ENCODE data around the gene FAM120B. TPM values are rescaled to one million over a fixed set of nuclear protein-coding genes. Genes with fewer than 3 reads are reported as not detected.

The FAM120B gene
- total and polyA plus RNA-seq, 2 donors (not counting 1 experiment from before 2014, with no cell fraction given): 14.4 to 19.3 TPM

DNA sequence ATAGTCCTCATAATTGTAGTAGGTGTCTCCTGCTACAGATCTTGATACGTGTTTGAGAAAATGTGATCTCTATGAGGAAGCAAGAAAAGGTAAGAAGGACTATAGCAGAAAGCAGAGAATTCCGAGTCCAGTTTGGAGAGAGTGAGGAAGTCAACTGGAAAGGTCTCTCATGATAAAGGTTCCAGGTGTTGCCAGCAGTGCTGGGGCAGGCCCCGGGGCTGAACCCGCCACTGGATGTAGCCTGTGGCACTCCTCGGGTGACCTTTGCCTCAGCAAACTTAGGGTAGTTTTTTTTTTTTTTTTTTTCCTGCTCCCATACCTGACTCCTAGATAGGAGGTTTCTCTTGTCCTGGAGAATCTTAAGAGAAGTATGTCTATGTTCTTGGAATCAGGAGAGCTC, 62.8 kb downstream of the FAM120B start:
- H3K27ac ChIP-seq (ENCODE audit: insufficient read depth, low read length): no peak overlapping the region

DNA sequence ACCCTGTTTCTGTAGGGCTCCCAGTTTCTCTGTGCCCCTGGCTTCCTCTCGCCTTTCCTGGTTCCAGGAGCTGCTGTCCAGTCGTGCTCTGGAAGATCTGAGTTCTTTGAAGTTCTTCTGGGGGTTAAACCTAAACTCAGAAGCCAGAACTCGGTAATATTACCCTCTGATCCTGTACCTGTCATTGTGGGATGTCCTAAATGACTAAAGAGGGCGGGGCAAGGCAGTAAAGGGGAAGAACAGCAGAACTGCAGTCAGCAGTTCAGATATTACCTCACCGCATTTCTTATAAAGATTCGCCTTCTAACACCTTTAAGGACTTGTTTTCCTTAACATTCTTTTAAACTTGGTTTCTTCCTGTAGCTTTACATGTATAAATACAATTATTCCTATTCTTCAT, 63.9 kb downstream of the FAM120B start:
- TF ChIP-seq EZH2 (IDR thresholded peaks at IDR 0.05; ENCODE audit: low read length, missing control alignments): no peak
- TF ChIP-seq, protein P1, sequence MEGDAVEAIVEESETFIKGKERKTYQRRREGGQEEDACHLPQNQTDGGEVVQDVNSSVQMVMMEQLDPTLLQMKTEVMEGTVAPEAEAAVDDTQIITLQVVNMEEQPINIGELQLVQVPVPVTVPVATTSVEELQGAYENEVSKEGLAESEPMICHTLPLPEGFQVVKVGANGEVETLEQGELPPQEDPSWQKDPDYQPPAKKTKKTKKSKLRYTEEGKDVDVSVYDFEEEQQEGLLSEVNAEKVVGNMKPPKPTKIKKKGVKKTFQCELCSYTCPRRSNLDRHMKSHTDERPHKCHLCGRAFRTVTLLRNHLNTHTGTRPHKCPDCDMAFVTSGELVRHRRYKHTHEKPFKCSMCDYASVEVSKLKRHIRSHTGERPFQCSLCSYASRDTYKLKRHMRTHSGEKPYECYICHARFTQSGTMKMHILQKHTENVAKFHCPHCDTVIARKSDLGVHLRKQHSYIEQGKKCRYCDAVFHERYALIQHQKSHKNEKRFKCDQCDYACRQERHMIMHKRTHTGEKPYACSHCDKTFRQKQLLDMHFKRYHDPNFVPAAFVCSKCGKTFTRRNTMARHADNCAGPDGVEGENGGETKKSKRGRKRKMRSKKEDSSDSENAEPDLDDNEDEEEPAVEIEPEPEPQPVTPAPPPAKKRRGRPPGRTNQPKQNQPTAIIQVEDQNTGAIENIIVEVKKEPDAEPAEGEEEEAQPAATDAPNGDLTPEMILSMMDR (conservative IDR thresholded peaks at IDR 0.05 in 1 of 2, IDR thresholded peaks at IDR 0.05 in 1 of 2; ENCODE audit: low read depth in 1 of 2, low read length in 2 of 2): no peak
- H3K9me3 ChIP-seq (ENCODE audit: control insufficient read depth, insufficient read depth, low read depth, low read length): no peaks in the 10 kb centered on the region
- H3K4me3 ChIP-seq (replicated peaks in 1 of 4; ENCODE audit: control extremely low read depth in 1 of 4, insufficient read depth in 1 of 4, low read depth in 3 of 4, low read length in 4 of 4): no peak overlapping the region
- DNase-seq (ENCODE audit: low read depth in 2 of 2): no peak
- H3K79me2 ChIP-seq (ENCODE audit: control insufficient read depth, insufficient read depth, low read length): no peaks in the 10 kb centered on the region
- peaks cover 2% of the 10 kb centered on the region for H3K36me3 ChIP-seq (ENCODE audit: control insufficient read depth, insufficient read depth, low read length)
- no peaks in the 10 kb centered on the region for H3K27me3 ChIP-seq (ENCODE audit: control insufficient read depth, insufficient read depth, low read length)
- H3K9ac ChIP-seq (ENCODE audit: insufficient read depth, low read length): no peak overlapping the region
- H4K20me1 ChIP-seq (ENCODE audit: control insufficient read depth, extremely low read depth, insufficient read depth, low read length): no peaks in the 10 kb centered on the region
- H3K27ac ChIP-seq (ENCODE audit: insufficient read depth, low read length): no peak overlapping the region
- H3K4me2 ChIP-seq (ENCODE audit: extremely low read depth, insufficient read depth, low read length): no peak overlapping the region
- H3K4me1 ChIP-seq (ENCODE audit: control insufficient read depth, extremely low read depth, insufficient read depth, low read length): no peaks in the 10 kb centered on the region
- H2AFZ ChIP-seq (ENCODE audit: low read length): no peak overlapping the region

More for the DNA sequence above, 62.8 kb downstream of the FAM120B start:
- Histone ChIP-seq H3K9me3 (ENCODE audit: control insufficient read depth, insufficient read depth, low read depth, low read length) (no peaks in the 10 kb centered on the region), H3K79me2 (ENCODE audit: control insufficient read depth, insufficient read depth, low read length) (no peaks in the 10 kb centered on the region), H2AFZ (ENCODE audit: low read length) (no peak overlapping the region), H4K20me1 (ENCODE audit: control insufficient read depth, extremely low read depth, insufficient read depth, low read length) (no peaks in the 10 kb centered on the region), H3K4me3 (replicated peaks in 1 of 4; ENCODE audit: control extremely low read depth in 1 of 4, insufficient read depth in 1 of 4, low read depth in 3 of 4, low read length in 4 of 4) (no peak overlapping the region), H3K27me3 (ENCODE audit: control insufficient read depth, insufficient read depth, low read length) (no peaks in the 10 kb centered on the region), H3K4me1 (ENCODE audit: control insufficient read depth, extremely low read depth, insufficient read depth, low read length) (no peaks in the 10 kb centered on the region), H3K9ac (ENCODE audit: insufficient read depth, low read length) (no peak overlapping the region), H3K4me2 (ENCODE audit: extremely low read depth, insufficient read depth, low read length) (no peak overlapping the region), H3K36me3 (ENCODE audit: control insufficient read depth, insufficient read depth, low read length) (peaks cover 2% of the 10 kb centered on the region)
- TF ChIP-seq, protein P1 (conservative IDR thresholded peaks at IDR 0.05 in 1 of 2, IDR thresholded peaks at IDR 0.05 in 1 of 2; ENCODE audit: low read depth in 1 of 2, low read length in 2 of 2): no peak
- TF ChIP-seq EZH2 (IDR thresholded peaks at IDR 0.05; ENCODE audit: low read length, missing control alignments): no peak
- DNase-seq (ENCODE audit: low read depth in 2 of 2): no peak

DNA sequence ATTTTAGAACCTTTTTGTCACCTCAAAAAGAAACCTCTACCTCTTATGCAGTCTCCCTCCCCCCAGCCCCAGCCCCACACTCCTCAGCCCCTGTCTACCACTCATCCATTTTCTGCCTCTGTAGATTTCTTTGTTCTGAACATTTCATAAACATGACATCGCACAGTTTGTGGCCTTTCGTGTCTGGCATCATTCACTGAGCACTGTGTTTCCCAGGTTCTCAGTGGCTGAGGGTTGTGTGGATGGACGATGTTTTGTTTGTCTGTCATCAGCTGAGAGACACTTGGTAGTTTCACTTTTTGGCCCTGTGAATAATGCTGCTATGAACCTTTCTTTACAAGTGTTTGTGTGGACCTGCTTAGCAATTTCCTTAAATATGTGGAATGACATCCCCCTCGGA, 64.5 kb downstream of the FAM120B start:
- TF ChIP-seq, protein P1 (conservative IDR thresholded peaks at IDR 0.05 in 1 of 2, IDR thresholded peaks at IDR 0.05 in 1 of 2; ENCODE audit: low read depth in 1 of 2, low read length in 2 of 2): no peak
- TF ChIP-seq EZH2 (IDR thresholded peaks at IDR 0.05; ENCODE audit: low read length, missing control alignments): no peak
- Histone ChIP-seq H3K27ac (ENCODE audit: insufficient read depth, low read length) (no peak overlapping the region), H3K4me2 (ENCODE audit: extremely low read depth, insufficient read depth, low read length) (no peak overlapping the region), H3K79me2 (ENCODE audit: control insufficient read depth, insufficient read depth, low read length) (no peaks in the 10 kb centered on the region), H4K20me1 (ENCODE audit: control insufficient read depth, extremely low read depth, insufficient read depth, low read length) (no peaks in the 10 kb centered on the region), H3K36me3 (ENCODE audit: control insufficient read depth, insufficient read depth, low read length) (peaks cover 2% of the 10 kb centered on the region), H3K27me3 (ENCODE audit: control insufficient read depth, insufficient read depth, low read length) (no peaks in the 10 kb centered on the region), H2AFZ (ENCODE audit: low read length) (no peak overlapping the region), H3K9me3 (ENCODE audit: control insufficient read depth, insufficient read depth, low read depth, low read length) (no peaks in the 10 kb centered on the region), H3K4me3 (replicated peaks in 1 of 4; ENCODE audit: control extremely low read depth in 1 of 4, insufficient read depth in 1 of 4, low read depth in 3 of 4, low read length in 4 of 4) (no peak overlapping the region), H3K4me1 (ENCODE audit: control insufficient read depth, extremely low read depth, insufficient read depth, low read length) (no peaks in the 10 kb centered on the region), H3K9ac (ENCODE audit: insufficient read depth, low read length) (no peak overlapping the region)
- peak in 1 of 2 donors; percentile 22 for DNase-seq (ENCODE audit: low read depth in 2 of 2)
